Activated naive CD4-positive, alpha-beta T cell treated with anti-CD3 and anti-CD28 coated beads for 36 hours (primary cell): Measurements from ENCODE around the gene SPRED3. TPM values are rescaled to one million over a fixed set of nuclear protein-coding genes. Genes with fewer than 3 reads are reported as not detected.
"Not testable (repeated sequence)": the region's sequence is repeated elsewhere in the genome, so short reads cannot be mapped to it uniquely, and the experiment has no call there.

ENCODE experiments used
- CTCF ChIA-PET: fragments of 350-600 bp; sonication (Branson Sonifier 250); formaldehyde crosslinking; loops from one replicate; lab custom pipeline; 2021; ENCODE audit warnings: antibody characterized with exemption; lab: Charles Lee
- DNase-seq: peaks from one replicate; pipeline ENCODE4 v3.0.0-alpha.2; 2020
- H3K27ac Mint-ChIP-seq: one replicate; pipeline ENCODE4 v1.8.0; 2021; ENCODE audit warnings: mild to moderate bottlenecking, mixed read lengths
- H3K27me3 Mint-ChIP-seq: one replicate; pipeline ENCODE4 v1.8.0; 2021; ENCODE audit warnings: low read depth, mixed read lengths
- H3K36me3 Mint-ChIP-seq: one replicate; pipeline ENCODE4 v1.8.0; 2021; ENCODE audit warnings: low read depth, mixed read lengths
- H3K4me1 Mint-ChIP-seq: one replicate; pipeline ENCODE4 v1.8.0; 2021; ENCODE audit warnings: low read depth, mixed read lengths
- H3K4me3 Mint-ChIP-seq: one replicate; pipeline ENCODE4 v1.8.0; 2021; ENCODE audit warnings: mild to moderate bottlenecking, moderate library complexity, mixed read lengths
- H3K9me3 Mint-ChIP-seq: one replicate; pipeline ENCODE4 v1.8.0; 2021; ENCODE audit warnings: mixed read lengths
- intact Hi-C: fragments of 100-400 bp; cut with micrococcal nuclease; formaldehyde crosslinking; loops from one replicate; pipeline ENCODE4 v1.15.1; 2023
- total RNA-seq, 2 experiments: library from RNA; stranded (reverse); gene quantifications; one replicate each; pipeline ENCODE4 v1.2.3, GENCODE V29; 2021

The SPRED3 gene
- total RNA-seq, 2 experiments from 2014 or later, result 1.6 to 1.7 TPM

DNA sequence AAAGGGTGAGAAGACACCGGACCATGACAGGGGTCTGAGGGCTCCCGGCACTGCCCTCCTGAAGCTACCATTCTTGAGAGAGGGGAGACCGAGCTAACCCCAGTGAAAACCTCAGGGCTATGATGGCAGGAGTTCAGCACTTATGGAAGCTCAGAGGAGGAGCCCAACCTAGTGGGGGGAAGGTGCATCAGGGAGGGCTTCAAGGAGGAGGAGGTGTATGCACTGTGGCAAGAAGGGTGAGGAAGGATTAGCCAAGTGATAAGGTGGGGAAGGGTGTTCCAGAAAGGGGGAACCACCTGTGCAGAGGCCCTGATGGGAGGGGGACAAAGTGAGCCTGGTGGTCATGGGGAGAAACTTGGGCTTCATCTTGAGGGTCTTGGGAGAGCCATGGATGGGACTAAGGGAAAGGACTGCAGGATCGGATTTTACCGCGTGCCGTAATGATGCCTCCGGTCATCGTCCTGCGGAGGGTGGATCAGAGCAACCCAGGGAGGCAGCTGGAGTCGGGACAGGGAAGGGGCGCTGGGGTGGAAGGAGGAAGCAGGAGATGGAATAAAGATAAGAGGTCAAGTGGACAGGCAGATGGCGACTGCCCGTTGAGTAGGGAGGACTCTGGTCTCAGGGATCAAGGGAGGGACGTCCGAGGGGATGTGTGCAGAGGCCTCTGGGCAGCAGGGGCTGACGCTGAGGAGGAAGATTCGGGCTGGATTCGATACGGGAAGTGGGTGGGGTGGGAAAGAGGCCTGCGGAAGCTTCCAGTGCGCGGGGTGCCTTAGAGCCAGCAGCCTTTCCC is 27.5 kb upstream of the SPRED3 start:
- Mint-ChIP-seq H3K4me3 (peak overlapping the region; percentile 78), H3K9me3 (no peaks in the 10 kb centered on the region), H3K27me3 (peaks cover 27% of the 10 kb centered on the region), H3K27ac (no peak overlapping the region), H3K36me3 (no peaks in the 10 kb centered on the region), H3K4me1 (peaks cover 10% of the 10 kb centered on the region)
- intact Hi-C loops, result loop anchor here (2.0 kb wide), 1 partner anchor 24 kb away; no protein-coding TSS in a partner anchor
- no peak for DNase-seq
- CTCF ChIA-PET, result interaction anchor here (0.6 to 1.0 kb wide), 2 partner anchors 104 to 117 kb away, joined by 4 to 5 read pairs; no protein-coding TSS in a partner anchor

- intact Hi-C loops, result loop anchor here (1.0 to 2.0 kb wide), 2 partner anchors 25 to 281 kb away; no protein-coding TSS in a partner anchor
- Mint-ChIP-seq H3K27me3 (peaks cover 31% of the 10 kb centered on the region), H3K9me3 (no peaks in the 10 kb centered on the region), H3K4me3 (peak overlapping the region; percentile 78), H3K4me1 (peaks cover 10% of the 10 kb centered on the region), H3K27ac (no peak overlapping the region), H3K36me3 (no peaks in the 10 kb centered on the region)
- CTCF ChIA-PET, result interaction anchor here (0.9 to 1.2 kb wide), 2 partner anchors 23 to 118 kb away, joined by 3 to 6 read pairs; no protein-coding TSS in a partner anchor
- DNase-seq, result peak; percentile 66
Observed at GRCh38 chr19:38361633-38362075, 26.8 kb upstream of the SPRED3 start.

DNA sequence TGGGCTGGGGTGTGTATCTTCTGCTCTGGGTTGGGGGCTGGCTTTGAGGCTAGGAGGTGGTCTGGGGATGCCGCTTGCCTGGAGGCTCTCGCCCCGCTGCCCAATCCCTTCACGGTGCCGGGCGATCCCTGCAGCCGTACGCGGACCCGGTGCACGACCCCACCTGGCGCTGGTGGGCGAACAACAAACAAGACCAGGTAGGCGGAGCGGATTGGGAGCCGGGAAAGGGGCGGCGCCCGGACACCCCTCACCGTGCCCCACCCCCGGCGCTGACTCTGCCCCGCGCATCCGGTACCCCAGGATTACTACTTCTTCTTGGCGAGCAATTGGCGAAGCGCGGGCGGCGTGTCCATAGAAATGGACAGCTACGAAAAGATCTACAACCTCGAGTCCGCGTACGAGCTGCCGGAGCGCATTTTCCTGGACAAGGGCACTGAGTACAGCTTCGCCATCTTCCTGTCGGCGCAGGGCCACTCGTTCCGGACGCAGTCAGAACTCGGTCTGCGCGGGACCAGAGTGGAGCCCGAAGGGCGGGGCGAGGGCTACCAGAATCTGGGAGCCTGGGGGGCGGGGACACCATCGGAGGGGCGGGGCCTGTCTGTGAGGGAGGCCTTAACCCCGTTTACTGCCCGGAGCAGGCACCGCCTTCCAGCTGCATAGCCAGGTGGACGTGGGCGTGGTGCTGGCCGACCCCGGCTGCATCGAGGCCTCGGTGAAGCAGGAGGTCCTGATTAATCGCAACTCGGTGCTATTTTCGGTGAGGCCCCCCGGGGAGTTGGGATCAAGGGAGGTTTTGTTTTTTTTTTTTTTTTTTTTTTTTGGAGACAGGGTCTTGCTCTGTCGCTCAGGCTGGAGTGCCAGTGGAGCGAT is 26.2 kb upstream of the SPRED3 start:
- CTCF ChIA-PET, result interaction anchor here (0.9 to 1.2 kb wide), 2 partner anchors 24 to 118 kb away, joined by 3 to 6 read pairs; no protein-coding TSS in a partner anchor
- peak; percentile 82 for DNase-seq
- H3K27ac Mint-ChIP-seq, result no peak overlapping the region

DNA sequence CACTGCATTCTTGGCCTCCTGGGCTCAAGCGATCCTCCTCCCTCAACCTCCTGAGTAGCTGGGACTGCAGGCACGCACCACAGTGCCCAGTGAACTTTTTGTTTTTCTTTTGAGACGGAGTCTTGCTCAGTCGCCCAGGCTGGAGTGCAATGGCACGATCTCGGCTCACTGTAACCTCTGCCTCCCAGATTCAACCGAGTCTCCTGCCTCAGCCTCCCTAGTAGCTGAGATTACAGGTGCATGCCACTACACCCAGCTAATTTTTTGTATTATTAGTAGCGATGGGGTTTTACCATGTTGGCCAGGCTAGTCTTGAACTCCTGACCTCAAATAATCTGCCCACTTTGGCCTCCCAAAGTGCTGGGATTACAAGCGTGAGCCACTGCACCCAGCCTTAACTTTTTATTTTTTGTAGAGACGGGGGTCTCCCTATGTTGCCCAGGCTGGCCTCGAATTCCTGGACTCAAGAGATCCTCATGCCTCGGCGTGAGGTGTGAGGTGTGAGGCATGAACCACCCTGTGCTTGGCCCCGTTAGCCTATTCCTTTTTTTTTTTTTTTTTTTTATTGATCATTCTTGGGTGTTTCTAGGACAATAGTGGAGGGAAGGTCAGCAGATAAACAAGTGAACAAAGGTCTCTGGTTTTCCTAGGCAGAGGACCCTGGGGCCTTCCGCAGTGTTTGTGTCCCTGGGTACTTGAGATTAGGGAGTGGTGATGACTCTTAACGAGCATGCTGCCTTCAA is 25.4 kb upstream of the SPRED3 start:
- intact Hi-C loops, result loop anchor here (1.0 kb wide), 1 partner anchor 283 kb away; no protein-coding TSS in a partner anchor

More for the DNA sequence above, 26.2 kb upstream of the SPRED3 start:
- Mint-ChIP-seq H3K4me3 (peak overlapping the region; percentile 78), H3K27me3 (peaks cover 31% of the 10 kb centered on the region), H3K4me1 (peaks cover 10% of the 10 kb centered on the region), H3K9me3 (no peaks in the 10 kb centered on the region), H3K36me3 (no peaks in the 10 kb centered on the region)
- intact Hi-C loops, result loop anchor here (1.0 kb wide), 1 partner anchor 282 kb away; no protein-coding TSS in a partner anchor

GRCh38 chr19:38367041-38367440 is 21.5 kb upstream of the SPRED3 start:
- Mint-ChIP-seq H3K4me3 (no peak overlapping the region), H3K36me3 (no peaks in the 10 kb centered on the region), H3K27me3 (peaks cover 11% of the 10 kb centered on the region), H3K27ac (no peak overlapping the region), H3K9me3 (no peaks in the 10 kb centered on the region), H3K4me1 (peaks cover 1% of the 10 kb centered on the region)
- DNase-seq, result no peak
- intact Hi-C loops, result no loop called here
- CTCF ChIA-PET, result no interaction called here

More for the DNA sequence above, 25.4 kb upstream of the SPRED3 start:
- Mint-ChIP-seq H3K4me3 (peak overlapping the region; percentile 29), H3K27me3 (peaks cover 31% of the 10 kb centered on the region)
- not testable (repeated sequence) for DNase-seq, H3K4me1 Mint-ChIP-seq, H3K36me3 Mint-ChIP-seq, H3K27ac Mint-ChIP-seq, H3K9me3 Mint-ChIP-seq
- CTCF ChIA-PET, result interaction anchor here (1.2 kb wide), 1 partner anchor 25 kb away, joined by 3 read pairs; no protein-coding TSS in a partner anchor

DNA sequence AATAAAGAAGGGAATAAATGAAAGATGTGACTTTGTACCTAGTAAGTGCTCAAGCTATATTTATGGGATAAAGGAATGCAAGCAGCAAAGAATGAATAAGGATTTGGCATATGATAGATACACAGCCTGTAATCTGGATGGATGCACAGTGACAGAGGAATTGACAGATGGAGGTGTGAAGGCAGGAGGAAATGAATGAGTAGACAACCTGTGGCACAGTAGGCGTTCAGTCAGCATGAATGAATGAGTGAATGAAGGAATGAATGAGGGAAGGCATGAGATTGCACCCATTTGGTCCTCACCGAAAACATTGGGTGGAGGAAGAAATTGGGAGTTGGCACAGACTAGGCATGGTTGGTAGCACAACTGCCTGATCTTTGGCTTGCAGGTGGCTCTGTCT is 18.9 kb upstream of the SPRED3 start:
- no peaks in the 10 kb centered on the region for H3K9me3 Mint-ChIP-seq
- H3K36me3 Mint-ChIP-seq, result peaks cover under 1% of the 10 kb centered on the region
- peaks cover 3% of the 10 kb centered on the region for H3K4me1 Mint-ChIP-seq
- H3K4me3 Mint-ChIP-seq, result no peak overlapping the region
- no peak for DNase-seq
- H3K27me3 Mint-ChIP-seq, result peaks cover 9% of the 10 kb centered on the region
- intact Hi-C loops, result no loop called here
- H3K27ac Mint-ChIP-seq, result no peak overlapping the region
- CTCF ChIA-PET, result interaction anchor here (1.8 kb wide), 1 partner anchor 34 kb away, joined by 5 read pairs; the partner anchor contains the start of gene CATSPERG

DNA sequence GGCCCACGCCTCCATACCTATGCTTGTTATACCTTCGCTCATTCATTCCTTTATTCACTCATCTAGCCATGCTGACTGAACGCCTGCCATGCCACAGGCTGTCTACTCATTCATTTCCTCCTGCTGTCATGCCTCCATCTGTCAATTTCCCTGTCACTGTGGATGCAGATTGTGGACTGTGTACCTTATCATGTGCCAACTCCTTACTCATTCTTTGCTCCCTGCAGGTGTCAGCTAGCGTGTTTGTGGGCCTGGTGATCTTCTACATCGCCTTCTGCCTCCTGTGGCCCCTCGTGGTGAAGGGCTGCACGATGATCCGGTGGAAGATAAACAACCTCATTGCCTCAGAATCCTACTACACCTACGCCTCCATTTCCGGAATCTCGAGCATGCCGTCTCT is 18.2 kb upstream of the SPRED3 start:
- DNase-seq, result no peak
- H3K4me1 Mint-ChIP-seq, result peaks cover 10% of the 10 kb centered on the region
- intact Hi-C loops, result loop anchor here (10.0 kb wide), 1 partner anchor 485 kb away; no protein-coding TSS in a partner anchor
- CTCF ChIA-PET, result interaction anchor here (0.6 to 1.8 kb wide), 2 partner anchors 34 to 869 kb away, joined by 4 to 5 read pairs; partner anchors contain the start of gene CATSPERG
- H3K9me3 Mint-ChIP-seq, result no peaks in the 10 kb centered on the region
- H3K4me3 Mint-ChIP-seq, result no peak overlapping the region
- H3K27ac Mint-ChIP-seq, result no peak overlapping the region
- peaks cover 7% of the 10 kb centered on the region for H3K36me3 Mint-ChIP-seq
- peaks cover 9% of the 10 kb centered on the region for H3K27me3 Mint-ChIP-seq

GRCh38 chr19:38371081-38371480 is 17.4 kb upstream of the SPRED3 start:
- H3K4me1 Mint-ChIP-seq, result peaks cover 17% of the 10 kb centered on the region
- H3K27me3 Mint-ChIP-seq, result peaks cover 8% of the 10 kb centered on the region
- H3K36me3 Mint-ChIP-seq, result peaks cover 10% of the 10 kb centered on the region
- no peak overlapping the region for H3K27ac Mint-ChIP-seq
- DNase-seq, result no peak
- H3K9me3 Mint-ChIP-seq, result no peaks in the 10 kb centered on the region
- no peak overlapping the region for H3K4me3 Mint-ChIP-seq
- intact Hi-C loops, result loop anchor here (10.0 kb wide), 1 partner anchor 484 kb away; no protein-coding TSS in a partner anchor
- CTCF ChIA-PET, result interaction anchor here (1.8 kb wide), 1 partner anchor 35 kb away, joined by 5 read pairs; the partner anchor contains the start of gene CATSPERG

DNA sequence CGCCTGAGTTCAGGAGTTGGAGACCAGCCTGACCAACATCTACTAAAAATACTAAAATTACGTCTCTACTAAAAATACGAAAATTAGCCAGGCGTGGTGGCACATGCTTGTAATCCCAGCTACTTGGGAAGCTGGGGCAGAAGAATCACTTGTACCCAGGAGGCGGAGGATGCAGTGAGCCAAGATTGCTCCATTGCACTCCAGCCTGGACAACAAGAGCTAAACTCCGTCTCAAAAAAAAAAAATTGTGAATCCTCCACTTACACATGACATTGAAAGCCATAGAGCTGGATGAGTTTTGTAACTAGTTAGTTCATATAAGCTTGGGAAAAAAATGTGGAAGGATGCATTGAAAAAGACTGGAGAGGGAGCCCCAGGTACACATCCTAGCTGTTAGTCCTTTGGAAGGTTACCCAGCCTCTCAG is 14.6 kb upstream of the SPRED3 start:
- Mint-ChIP-seq H3K9me3 (no peaks in the 10 kb centered on the region), H3K27me3 (no peaks in the 10 kb centered on the region), H3K27ac (peak overlapping the region; percentile 88), H3K36me3 (peaks cover 25% of the 10 kb centered on the region), H3K4me3 (peak overlapping the region; percentile 98), H3K4me1 (peaks cover 30% of the 10 kb centered on the region)
- CTCF ChIA-PET, result interaction anchor here (0.6 to 2.3 kb wide), 17 partner anchors 9 to 1062 kb away, joined by 3 to 26 read pairs (median 3); partner anchors contain the start of genes CATSPERG, FAM98C and GGN
- DNase-seq, result no peak
- intact Hi-C loops, result loop anchor here (1.0 to 10.0 kb wide), 8 partner anchors 13 to 481 kb away; partner anchors contain the start of genes FAM98C and SPINT2

- peaks cover 31% of the 10 kb centered on the region for H3K4me1 Mint-ChIP-seq
- H3K9me3 Mint-ChIP-seq, result no peaks in the 10 kb centered on the region
- peak within 1 kb of the TSS; percentile 98 for H3K4me3 Mint-ChIP-seq
- DNase-seq, result peak; percentile 100
- H3K36me3 Mint-ChIP-seq, result peaks cover 31% of the 10 kb centered on the region
- H3K27ac Mint-ChIP-seq, result peak within 1 kb of the TSS; percentile 93
- intact Hi-C loops, result loop anchor here (1.0 to 10.0 kb wide), 8 partner anchors 13 to 480 kb away; partner anchors contain the start of genes FAM98C and SPINT2
- CTCF ChIA-PET, result interaction anchor here (0.6 to 2.3 kb wide), 18 partner anchors 10 to 1062 kb away, joined by 3 to 26 read pairs (median 3); partner anchors contain the start of genes CATSPERG, FAM98C and GGN
- no peaks in the 10 kb centered on the region for H3K27me3 Mint-ChIP-seq
Observed at GRCh38 chr19:38374332-38375097, 14.0 kb upstream of the SPRED3 start, which contains the start of gene PSMD8. Gene PSMD8, plus strand, starts transcription at chr19:38374571. Its CDS starts 31 bp downstream, at chr19:38374602.
